HEK293 (cell line): ENCODE data around the gene LRRC2.
"Not testable (repeated sequence)": the region's sequence is repeated elsewhere in the genome, so short reads cannot be mapped to it uniquely, and the experiment has no call there.

Experiments
- CTCF ChIA-PET: fragments of 350-600 bp; formaldehyde crosslinking; extraction: SDS; loops from one replicate; lab custom pipeline; 2021; ENCODE audit warnings: antibody characterized with exemption; lab: Yijun Ruan, JAX
- POLR2A ChIA-PET: fragments of 300-600 bp; formaldehyde crosslinking; extraction: SDS; loops from one replicate; lab custom pipeline; 2020; ENCODE audit warnings: antibody characterized with exemption, inconsistent platforms; lab: Yijun Ruan, JAX
- H3K27ac ChIP-seq: fragments of 200-500 bp; sonication (Bioruptor generic); 2 replicates; pipeline ENCODE4 v1.5.1; 2014; ENCODE audit warnings: low read depth, low read length, control low read depth, inconsistent platforms; ENCODE audit errors: extremely low read depth
- H3K36me3 ChIP-seq, 2 experiments: fragments of 200-500 bp in 1 of 2; sonication (Bioruptor generic) in 1 of 2; 1 replicate in 1 of 2; 2 replicates in 1 of 2; pipeline ENCODE4 v1.5.1; 2014 to 2017; ENCODE audit warnings: inconsistent platforms in 2 of 2, low read length in 2 of 2; ENCODE audit not compliant: control insufficient read depth in 2 of 2, insufficient read depth in 1 of 2
- H3K4me1 ChIP-seq: fragments of 200-500 bp; sonication (Bioruptor generic); 2 replicates; pipeline ENCODE4 v1.5.1; 2014; ENCODE audit warnings: mild to moderate bottlenecking, low read length, inconsistent platforms; ENCODE audit not compliant: control insufficient read depth, insufficient read depth
- H3K4me3 ChIP-seq: 2 replicates; pipeline ENCODE4 v1.5.1; 2011; ENCODE audit warnings: low read depth, mild to moderate bottlenecking, control low read depth, low read length, moderate library complexity
- H3K9me3 ChIP-seq: fragments of 200-500 bp; sonication (Bioruptor generic); 2 replicates; pipeline ENCODE4 v1.5.1; 2014; ENCODE audit warnings: low read depth, low read length, inconsistent platforms; ENCODE audit not compliant: control insufficient read depth, insufficient read depth
- EGR2 ChIP-seq: fragments of 450-650 bp; formaldehyde crosslinking; IDR thresholded peaks from 2 replicates; pipeline ENCODE4 v1.5.1; 2016; ENCODE audit warnings: low read depth, missing biosample characterization, missing genetic modification characterization
- GLI2 ChIP-seq: fragments of 450-650 bp; formaldehyde crosslinking; IDR thresholded peaks from 2 replicates; pipeline ENCODE4; 2017; ENCODE audit warnings: missing biosample characterization, missing genetic modification characterization, low read depth, borderline replicate concordance
- KLF10 ChIP-seq: fragments of 450-650 bp; IDR thresholded peaks from 2 replicates; pipeline ENCODE4 v1.5.1; 2018; ENCODE audit warnings: missing biosample characterization, mild to moderate bottlenecking, missing genetic modification characterization
- SALL2 ChIP-seq: fragments of 450-650 bp; formaldehyde crosslinking; IDR thresholded peaks from 2 replicates; pipeline ENCODE4 v1.5.0; 2017; ENCODE audit warnings: missing biosample characterization, mild to moderate bottlenecking, missing genetic modification characterization, borderline replicate concordance
- SETDB1 ChIP-seq: IDR thresholded peaks from one replicate; pipeline ENCODE4 v1.6.1; 2017; ENCODE audit warnings: mild to moderate bottlenecking, low read length, moderate library complexity, mixed read lengths; ENCODE audit not compliant: insufficient read length
- ZBTB20 ChIP-seq: fragments of 450-650 bp; formaldehyde crosslinking; IDR thresholded peaks from 2 replicates; pipeline ENCODE4 v1.5.1; 2016; ENCODE audit warnings: missing biosample characterization, missing genetic modification characterization
- ZNF16 ChIP-seq: fragments of 450-650 bp; formaldehyde crosslinking; IDR thresholded peaks from 2 replicates; pipeline ENCODE4 v1.5.1; 2016; ENCODE audit warnings: low read depth, missing biosample characterization, missing genetic modification characterization
- ZNF202 ChIP-seq: fragments of 450-650 bp; formaldehyde crosslinking; IDR thresholded peaks from 2 replicates; pipeline ENCODE4 v1.5.1; 2016; ENCODE audit warnings: missing biosample characterization, missing genetic modification characterization, borderline replicate concordance
- ZNF211 ChIP-seq: fragments of 450-650 bp; formaldehyde crosslinking; IDR thresholded peaks from 2 replicates; pipeline ENCODE4 v1.5.1; 2016; ENCODE audit warnings: low read depth, missing biosample characterization, missing genetic modification characterization
- ZNF292 ChIP-seq: fragments of 450-650 bp; formaldehyde crosslinking; IDR thresholded peaks from 2 replicates; pipeline ENCODE4 v1.5.1; 2016; ENCODE audit warnings: low read depth, missing biosample characterization, missing genetic modification characterization, borderline replicate concordance
- ZNF311 ChIP-seq: fragments of 450-650 bp; formaldehyde crosslinking; IDR thresholded peaks from 2 replicates; pipeline ENCODE4 v1.5.1; 2017; ENCODE audit warnings: missing biosample characterization, missing genetic modification characterization, borderline replicate concordance
- ZNF394 ChIP-seq: fragments of 450-650 bp; formaldehyde crosslinking; IDR thresholded peaks from 2 replicates; pipeline ENCODE4 v1.5.1; 2016; ENCODE audit warnings: missing biosample characterization, missing genetic modification characterization, mild to moderate bottlenecking, moderate library complexity, borderline replicate concordance
- ZNF544 ChIP-seq: fragments of 450-650 bp; formaldehyde crosslinking; IDR thresholded peaks from 2 replicates; pipeline ENCODE4 v1.5.0; 2017; ENCODE audit warnings: missing biosample characterization, missing genetic modification characterization
- ZNF791 ChIP-seq: fragments of 450-650 bp; formaldehyde crosslinking; IDR thresholded peaks from 2 replicates; pipeline ENCODE4 v1.5.1; 2016; ENCODE audit warnings: missing biosample characterization, missing genetic modification characterization
- ZSCAN16 ChIP-seq: fragments of 450-650 bp; formaldehyde crosslinking; IDR thresholded peaks from 2 replicates; pipeline ENCODE4 v1.5.1; 2016; ENCODE audit warnings: missing biosample characterization, missing genetic modification characterization
- ZSCAN23 ChIP-seq: fragments of 450-650 bp; formaldehyde crosslinking; IDR thresholded peaks from 2 replicates; pipeline ENCODE4 v1.5.1; 2016; ENCODE audit warnings: missing biosample characterization, missing genetic modification characterization
- TF ChIP-seq, protein P1 (sequence below): fragments of 450-650 bp; formaldehyde crosslinking; IDR thresholded peaks from 2 replicates; pipeline ENCODE4 v1.5.1; 2017; ENCODE audit warnings: missing biosample characterization, missing genetic modification characterization
- TF ChIP-seq, protein P2 (sequence below): fragments of 450-650 bp; formaldehyde crosslinking; IDR thresholded peaks from 2 replicates; pipeline ENCODE4 v1.5.1; 2016; ENCODE audit warnings: missing biosample characterization, missing genetic modification characterization
- TF ChIP-seq, protein P3 (sequence below): fragments of 450-650 bp; formaldehyde crosslinking; IDR thresholded peaks from 2 replicates; pipeline ENCODE4 v1.5.1; 2017; ENCODE audit warnings: missing biosample characterization, missing genetic modification characterization
- TF ChIP-seq, protein P4 (sequence below): fragments of 450-650 bp; formaldehyde crosslinking; IDR thresholded peaks from 2 replicates; pipeline ENCODE4 v1.5.0; 2017; ENCODE audit warnings: missing biosample characterization, missing genetic modification characterization, borderline replicate concordance
- TF ChIP-seq, protein P5 (sequence below): fragments of 450-650 bp; formaldehyde crosslinking; IDR thresholded peaks from 2 replicates; pipeline ENCODE4 v1.5.1; 2016; ENCODE audit warnings: missing biosample characterization, missing genetic modification characterization

Gene LRRC2

DNA sequence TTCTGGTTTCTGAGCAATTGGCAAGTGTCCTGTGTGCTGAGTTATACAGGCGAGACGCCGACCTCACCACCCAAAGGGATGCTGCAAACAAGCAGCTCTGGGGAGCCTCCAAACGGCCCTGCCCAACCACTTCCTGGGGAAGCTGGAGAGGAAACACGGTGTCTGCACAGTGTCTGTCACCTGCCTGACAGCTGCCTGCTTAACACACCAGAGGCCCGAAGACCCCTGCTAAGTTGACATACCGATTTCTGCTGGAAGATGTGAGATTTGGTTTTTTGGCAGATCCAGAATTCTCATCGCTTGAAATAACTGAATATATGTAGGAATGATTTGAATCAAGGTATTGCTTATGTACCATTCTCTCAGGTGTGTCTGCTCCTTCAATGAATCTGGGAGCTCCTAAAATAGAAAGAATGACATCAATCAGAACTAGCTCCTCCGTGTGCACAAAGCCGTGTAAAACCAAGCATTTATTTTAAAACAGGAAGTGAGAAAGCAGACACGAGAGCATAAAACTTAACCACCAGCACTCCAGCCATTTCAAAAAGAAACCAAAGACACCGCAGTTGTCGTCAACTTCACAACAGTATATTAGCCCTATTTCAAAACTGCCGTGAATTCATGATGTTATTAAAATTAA, 27.2 kb downstream of the LRRC2 start:
- Histone ChIP-seq H3K36me3 (no peaks in the 10 kb centered on the region), H3K4me3 (no peak overlapping the region), H3K9me3 (no peaks in the 10 kb centered on the region), H3K27ac (no peak overlapping the region), H3K4me1 (no peaks in the 10 kb centered on the region)
- TF ChIP-seq EGR2 (tag by site-specific recombination), result no peak
- TF ChIP-seq ZNF791, result no peak
- TF ChIP-seq, protein P1, sequence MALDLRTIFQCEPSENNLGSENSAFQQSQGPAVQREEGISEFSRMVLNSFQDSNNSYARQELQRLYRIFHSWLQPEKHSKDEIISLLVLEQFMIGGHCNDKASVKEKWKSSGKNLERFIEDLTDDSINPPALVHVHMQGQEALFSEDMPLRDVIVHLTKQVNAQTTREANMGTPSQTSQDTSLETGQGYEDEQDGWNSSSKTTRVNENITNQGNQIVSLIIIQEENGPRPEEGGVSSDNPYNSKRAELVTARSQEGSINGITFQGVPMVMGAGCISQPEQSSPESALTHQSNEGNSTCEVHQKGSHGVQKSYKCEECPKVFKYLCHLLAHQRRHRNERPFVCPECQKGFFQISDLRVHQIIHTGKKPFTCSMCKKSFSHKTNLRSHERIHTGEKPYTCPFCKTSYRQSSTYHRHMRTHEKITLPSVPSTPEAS (tag by site-specific recombination), result no peak
- no peak for TF ChIP-seq ZNF292 (tag by site-specific recombination)
- no peak for TF ChIP-seq ZNF394 (tag by site-specific recombination)
- TF ChIP-seq SALL2 (tag by site-specific recombination), result no peak
- TF ChIP-seq ZSCAN23 (tag by site-specific recombination), result no peak
- TF ChIP-seq ZNF16 (tag by site-specific recombination), result no peak
- no peak for TF ChIP-seq KLF10
- TF ChIP-seq, protein P2, sequence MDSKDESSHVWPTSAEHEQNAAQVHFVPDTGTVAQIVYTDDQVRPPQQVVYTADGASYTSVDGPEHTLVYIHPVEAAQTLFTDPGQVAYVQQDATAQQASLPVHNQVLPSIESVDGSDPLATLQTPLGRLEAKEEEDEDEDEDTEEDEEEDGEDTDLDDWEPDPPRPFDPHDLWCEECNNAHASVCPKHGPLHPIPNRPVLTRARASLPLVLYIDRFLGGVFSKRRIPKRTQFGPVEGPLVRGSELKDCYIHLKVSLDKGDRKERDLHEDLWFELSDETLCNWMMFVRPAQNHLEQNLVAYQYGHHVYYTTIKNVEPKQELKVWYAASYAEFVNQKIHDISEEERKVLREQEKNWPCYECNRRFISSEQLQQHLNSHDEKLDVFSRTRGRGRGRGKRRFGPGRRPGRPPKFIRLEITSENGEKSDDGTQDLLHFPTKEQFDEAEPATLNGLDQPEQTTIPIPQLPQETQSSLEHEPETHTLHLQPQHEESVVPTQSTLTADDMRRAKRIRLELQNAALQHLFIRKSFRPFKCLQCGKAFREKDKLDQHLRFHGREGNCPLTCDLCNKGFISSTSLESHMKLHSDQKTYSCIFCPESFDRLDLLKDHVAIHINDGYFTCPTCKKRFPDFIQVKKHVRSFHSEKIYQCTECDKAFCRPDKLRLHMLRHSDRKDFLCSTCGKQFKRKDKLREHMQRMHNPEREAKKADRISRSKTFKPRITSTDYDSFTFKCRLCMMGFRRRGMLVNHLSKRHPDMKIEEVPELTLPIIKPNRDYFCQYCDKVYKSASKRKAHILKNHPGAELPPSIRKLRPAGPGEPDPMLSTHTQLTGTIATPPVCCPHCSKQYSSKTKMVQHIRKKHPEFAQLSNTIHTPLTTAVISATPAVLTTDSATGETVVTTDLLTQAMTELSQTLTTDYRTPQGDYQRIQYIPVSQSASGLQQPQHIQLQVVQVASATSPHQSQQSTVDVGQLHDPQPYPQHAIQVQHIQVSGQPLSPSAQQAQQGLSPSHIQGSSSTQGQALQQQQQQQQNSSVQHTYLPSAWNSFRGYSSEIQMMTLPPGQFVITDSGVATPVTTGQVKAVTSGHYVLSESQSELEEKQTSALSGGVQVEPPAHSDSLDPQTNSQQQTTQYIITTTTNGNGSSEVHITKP (tag by site-specific recombination), result no peak
- CTCF ChIA-PET, result interaction anchor here (2.7 kb wide), 1 partner anchor 50 kb away, joined by 9 read pairs; no protein-coding TSS in a partner anchor
- POLR2A ChIA-PET, result no interaction called here

DNA sequence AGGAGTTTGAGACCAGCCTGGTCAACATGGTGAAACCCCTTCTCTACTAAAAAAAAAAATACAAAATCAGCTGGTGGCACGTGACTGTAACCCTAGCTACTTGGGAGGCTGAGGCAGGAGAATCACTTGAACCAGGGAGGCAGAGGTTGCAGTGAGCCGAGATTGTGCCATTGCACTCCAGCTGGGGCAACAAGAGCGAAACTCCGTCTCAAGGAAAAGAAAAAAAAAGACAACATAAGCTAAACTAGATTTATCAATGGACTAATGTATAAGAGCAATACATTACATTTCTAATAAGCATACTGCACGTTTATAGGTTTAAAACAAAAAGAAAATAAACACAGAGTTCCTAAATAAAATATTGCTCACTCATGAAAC, 27.7 kb downstream of the LRRC2 start:
- H3K9me3 ChIP-seq, H3K4me1 ChIP-seq, H3K36me3 ChIP-seq, POLR2A ChIA-PET, H3K27ac ChIP-seq, H3K4me3 ChIP-seq: not testable (repeated sequence)
- CTCF ChIA-PET, result interaction anchor here (2.7 kb wide), 1 partner anchor 50 kb away, joined by 9 read pairs; no protein-coding TSS in a partner anchor

DNA sequence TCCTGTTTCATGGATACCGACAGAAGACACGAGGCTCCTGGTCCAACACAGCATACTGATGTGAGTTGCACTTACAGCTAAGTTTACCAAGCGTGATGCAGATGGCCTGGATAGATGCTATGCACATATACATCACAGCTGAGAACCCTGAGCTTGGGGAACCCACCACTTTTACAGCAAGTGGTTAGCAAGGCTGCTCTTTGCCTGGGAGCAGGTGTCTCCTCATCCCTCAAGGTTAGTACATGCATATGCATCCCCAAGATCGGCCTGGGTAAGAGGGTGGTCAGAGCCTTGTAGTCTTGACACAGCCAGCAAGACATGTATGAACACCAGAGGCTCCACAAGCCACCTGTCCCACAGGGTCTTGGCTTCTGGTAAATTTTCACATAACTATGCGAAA, 28.3 kb downstream of the LRRC2 start:
- Histone ChIP-seq H3K27ac (no peak overlapping the region), H3K36me3 (no peaks in the 10 kb centered on the region), H3K4me3 (no peak overlapping the region), H3K4me1 (no peaks in the 10 kb centered on the region), H3K9me3 (no peaks in the 10 kb centered on the region)
- ChIA-PET POLR2A (no interaction called here), CTCF (interaction anchor here (0.6 to 2.7 kb wide), 2 partner anchors 49 to 934 kb away, joined by 3 to 9 read pairs; no protein-coding TSS in a partner anchor)
- TF ChIP-seq ZNF202 (tag by site-specific recombination) (no peak), ZNF211 (tag by site-specific recombination) (no peak), ZNF311 (tag by site-specific recombination) (no peak), GLI2 (no peak), ZSCAN16 (tag by site-specific recombination) (no peak), SETDB1 (no peak), ZNF544 (tag by site-specific recombination) (no peak), ZBTB20 (tag by site-specific recombination) (no peak)
- TF ChIP-seq, protein P3, sequence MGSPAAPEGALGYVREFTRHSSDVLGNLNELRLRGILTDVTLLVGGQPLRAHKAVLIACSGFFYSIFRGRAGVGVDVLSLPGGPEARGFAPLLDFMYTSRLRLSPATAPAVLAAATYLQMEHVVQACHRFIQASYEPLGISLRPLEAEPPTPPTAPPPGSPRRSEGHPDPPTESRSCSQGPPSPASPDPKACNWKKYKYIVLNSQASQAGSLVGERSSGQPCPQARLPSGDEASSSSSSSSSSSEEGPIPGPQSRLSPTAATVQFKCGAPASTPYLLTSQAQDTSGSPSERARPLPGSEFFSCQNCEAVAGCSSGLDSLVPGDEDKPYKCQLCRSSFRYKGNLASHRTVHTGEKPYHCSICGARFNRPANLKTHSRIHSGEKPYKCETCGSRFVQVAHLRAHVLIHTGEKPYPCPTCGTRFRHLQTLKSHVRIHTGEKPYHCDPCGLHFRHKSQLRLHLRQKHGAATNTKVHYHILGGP, result no peak
- TF ChIP-seq, protein P4, sequence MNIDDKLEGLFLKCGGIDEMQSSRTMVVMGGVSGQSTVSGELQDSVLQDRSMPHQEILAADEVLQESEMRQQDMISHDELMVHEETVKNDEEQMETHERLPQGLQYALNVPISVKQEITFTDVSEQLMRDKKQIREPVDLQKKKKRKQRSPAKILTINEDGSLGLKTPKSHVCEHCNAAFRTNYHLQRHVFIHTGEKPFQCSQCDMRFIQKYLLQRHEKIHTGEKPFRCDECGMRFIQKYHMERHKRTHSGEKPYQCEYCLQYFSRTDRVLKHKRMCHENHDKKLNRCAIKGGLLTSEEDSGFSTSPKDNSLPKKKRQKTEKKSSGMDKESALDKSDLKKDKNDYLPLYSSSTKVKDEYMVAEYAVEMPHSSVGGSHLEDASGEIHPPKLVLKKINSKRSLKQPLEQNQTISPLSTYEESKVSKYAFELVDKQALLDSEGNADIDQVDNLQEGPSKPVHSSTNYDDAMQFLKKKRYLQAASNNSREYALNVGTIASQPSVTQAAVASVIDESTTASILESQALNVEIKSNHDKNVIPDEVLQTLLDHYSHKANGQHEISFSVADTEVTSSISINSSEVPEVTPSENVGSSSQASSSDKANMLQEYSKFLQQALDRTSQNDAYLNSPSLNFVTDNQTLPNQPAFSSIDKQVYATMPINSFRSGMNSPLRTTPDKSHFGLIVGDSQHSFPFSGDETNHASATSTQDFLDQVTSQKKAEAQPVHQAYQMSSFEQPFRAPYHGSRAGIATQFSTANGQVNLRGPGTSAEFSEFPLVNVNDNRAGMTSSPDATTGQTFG (tag by site-specific recombination), result no peak
- TF ChIP-seq, protein P5, sequence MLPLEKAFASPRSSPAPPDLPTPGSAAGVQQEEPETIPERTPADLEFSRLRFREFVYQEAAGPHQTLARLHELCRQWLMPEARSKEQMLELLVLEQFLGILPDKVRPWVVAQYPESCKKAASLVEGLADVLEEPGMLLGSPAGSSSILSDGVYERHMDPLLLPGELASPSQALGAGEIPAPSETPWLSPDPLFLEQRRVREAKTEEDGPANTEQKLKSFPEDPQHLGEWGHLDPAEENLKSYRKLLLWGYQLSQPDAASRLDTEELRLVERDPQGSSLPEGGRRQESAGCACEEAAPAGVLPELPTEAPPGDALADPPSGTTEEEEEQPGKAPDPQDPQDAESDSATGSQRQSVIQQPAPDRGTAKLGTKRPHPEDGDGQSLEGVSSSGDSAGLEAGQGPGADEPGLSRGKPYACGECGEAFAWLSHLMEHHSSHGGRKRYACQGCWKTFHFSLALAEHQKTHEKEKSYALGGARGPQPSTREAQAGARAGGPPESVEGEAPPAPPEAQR (tag by site-specific recombination), result no peak
